Neuron (in vitro differentiated cells): ENCODE data around the gene GATAD2A.

Experiments
- H2AFZ ChIP-seq: one replicate; pipeline ENCODE4 v1.6.1; 2013; ENCODE audit warnings: low read depth, mild to moderate bottlenecking, inconsistent platforms, low read length, moderate library complexity
- H3K27me3 ChIP-seq: one replicate; pipeline ENCODE4 v1.6.1; 2013; ENCODE audit warnings: low read length; ENCODE audit not compliant: insufficient read depth
- H3K36me3 ChIP-seq: one replicate; pipeline ENCODE4 v1.6.1; 2013; ENCODE audit warnings: low read length; ENCODE audit not compliant: insufficient read depth
- H3K4me1 ChIP-seq: one replicate; pipeline ENCODE4 v1.6.1; 2013; ENCODE audit warnings: low read length; ENCODE audit not compliant: insufficient read depth
- H3K4me3 ChIP-seq: 2 replicates; pipeline ENCODE4 v1.5.1; 2013; ENCODE audit warnings: mild to moderate bottlenecking, low read length, moderate library complexity
- H3K9me3 ChIP-seq: one replicate; pipeline ENCODE4 v1.6.1; 2013; ENCODE audit warnings: low read length

Gene GATAD2A

DNA sequence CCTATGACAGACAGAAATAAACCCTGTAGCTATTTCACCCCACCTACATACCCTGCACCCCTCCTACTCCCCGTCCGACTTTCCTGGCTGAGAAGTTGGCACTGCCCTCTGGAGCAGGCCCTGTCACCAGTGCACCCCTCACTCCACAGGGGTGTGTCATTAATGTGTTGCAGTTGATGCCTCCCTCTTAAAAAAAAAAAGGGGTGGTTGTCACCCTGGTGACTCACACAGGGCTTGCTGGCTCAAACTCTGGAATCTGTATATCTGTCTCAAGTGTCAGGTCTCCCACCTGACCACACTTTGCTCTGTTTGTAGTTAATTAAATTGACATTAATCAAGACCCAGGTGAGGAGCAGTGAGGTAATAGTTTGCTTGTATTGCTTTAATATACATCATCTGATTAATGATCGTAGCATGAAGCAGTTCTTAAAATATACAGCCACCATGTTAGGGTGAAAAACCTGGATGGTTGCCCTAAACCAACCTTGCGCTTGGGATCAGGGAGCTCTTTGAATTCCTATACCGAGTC, 2.0 kb upstream of the GATAD2A start:
- Histone ChIP-seq H3K36me3 (no peaks in the 10 kb centered on the region), H3K9me3 (no peaks in the 10 kb centered on the region), H3K4me3 (no peak overlapping the region), H3K27me3 (no peaks in the 10 kb centered on the region), H3K4me1 (peaks cover 18% of the 10 kb centered on the region), H2AFZ (no peak overlapping the region)

DNA sequence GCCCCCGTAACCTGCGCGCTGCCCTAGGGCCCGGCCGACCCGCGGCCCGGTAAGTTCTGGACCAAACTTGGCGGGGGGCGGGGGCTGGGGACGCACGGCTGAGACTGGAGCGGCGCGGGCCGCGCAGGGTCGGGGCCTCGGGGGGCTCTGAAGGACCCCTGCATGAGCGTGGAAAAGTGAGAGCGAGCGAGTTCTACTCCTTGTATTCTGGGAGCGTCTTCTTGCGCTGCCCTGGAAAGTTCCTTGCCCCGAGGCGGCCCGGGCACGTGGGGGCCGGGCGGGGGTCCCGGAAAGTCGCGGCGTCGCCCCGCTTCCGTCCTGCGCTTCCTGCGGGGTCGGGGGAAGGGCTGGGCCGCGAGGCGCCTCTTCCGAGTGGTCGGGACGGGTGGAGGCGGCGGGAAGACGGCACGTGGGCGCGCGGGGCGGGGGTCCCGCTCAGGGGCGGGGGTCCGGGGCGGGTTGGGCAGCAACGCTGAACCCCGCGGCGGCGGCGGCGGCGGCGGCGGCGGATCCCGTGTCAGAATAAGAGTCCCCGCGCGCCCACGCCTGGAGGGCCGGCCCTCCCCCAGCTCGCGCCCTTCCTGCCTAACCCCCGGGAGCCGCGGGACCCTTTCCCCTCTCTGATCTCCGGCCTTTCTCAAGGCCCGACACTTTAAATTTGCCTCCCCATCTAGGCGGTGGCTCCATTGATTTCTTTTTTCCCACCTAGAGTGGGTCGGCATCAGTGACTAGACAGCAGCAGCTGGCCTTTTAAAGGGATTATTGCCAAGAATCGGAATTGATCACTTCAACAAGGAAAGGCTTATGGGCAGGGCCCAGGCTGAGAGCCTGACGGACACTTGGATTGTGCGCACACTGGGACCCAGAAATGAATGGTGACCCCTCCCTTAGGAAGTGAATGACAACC, 749 bp downstream of the GATAD2A start:
- Histone ChIP-seq H3K4me1 (peaks cover 18% of the 10 kb centered on the region), H3K27me3 (no peaks in the 10 kb centered on the region)

DNA sequence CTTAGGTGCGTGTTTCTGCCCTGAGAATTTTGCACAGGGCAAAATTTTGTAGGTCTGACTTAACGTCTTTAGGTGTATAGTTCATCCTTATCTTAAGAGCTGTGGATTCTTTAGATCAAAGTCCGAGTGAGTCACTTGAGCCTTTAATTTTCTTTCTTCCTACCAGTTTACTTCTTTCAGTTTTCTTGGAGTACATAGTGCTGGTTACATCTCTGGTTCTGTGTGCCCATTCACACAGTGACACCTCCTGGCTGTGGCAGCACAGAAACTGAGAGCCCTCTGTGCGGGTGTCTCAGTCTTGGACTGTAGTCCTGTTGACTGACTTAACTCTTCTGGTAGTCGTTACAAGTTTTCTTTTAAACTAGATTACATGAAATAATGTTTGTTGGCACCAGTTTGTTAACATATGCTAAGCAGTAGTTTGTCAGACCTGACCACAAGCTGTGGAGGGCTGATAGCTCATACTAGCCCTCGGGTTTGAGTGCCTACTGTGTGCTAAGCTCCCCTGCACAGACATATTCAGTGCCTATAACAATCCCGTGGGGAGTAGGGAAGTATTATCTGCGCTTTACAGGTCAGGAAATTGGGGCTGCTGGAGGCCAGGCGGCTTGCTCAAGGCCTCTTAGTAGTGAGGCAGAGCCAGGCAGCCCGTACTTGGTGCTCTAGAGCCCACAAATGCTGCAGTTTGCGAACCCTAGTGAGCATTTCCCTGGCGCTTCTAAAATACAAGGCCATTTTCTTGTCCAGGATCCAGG, 1.6 kb downstream of the GATAD2A start:
- peaks cover 10% of the 10 kb centered on the region for H3K36me3 ChIP-seq
- peaks cover 18% of the 10 kb centered on the region for H3K4me1 ChIP-seq
- no peaks in the 10 kb centered on the region for H3K27me3 ChIP-seq
- no peak overlapping the region for H2AFZ ChIP-seq
- H3K9me3 ChIP-seq: no peaks in the 10 kb centered on the region
- peak overlapping the region; percentile 73 for H3K4me3 ChIP-seq

More for the DNA sequence above, 749 bp downstream of the GATAD2A start:
- no peaks in the 10 kb centered on the region for H3K9me3 ChIP-seq
- H2AFZ ChIP-seq: no peak overlapping the region
- peak overlapping the region; percentile 73 for H3K4me3 ChIP-seq
- peaks cover 10% of the 10 kb centered on the region for H3K36me3 ChIP-seq

DNA sequence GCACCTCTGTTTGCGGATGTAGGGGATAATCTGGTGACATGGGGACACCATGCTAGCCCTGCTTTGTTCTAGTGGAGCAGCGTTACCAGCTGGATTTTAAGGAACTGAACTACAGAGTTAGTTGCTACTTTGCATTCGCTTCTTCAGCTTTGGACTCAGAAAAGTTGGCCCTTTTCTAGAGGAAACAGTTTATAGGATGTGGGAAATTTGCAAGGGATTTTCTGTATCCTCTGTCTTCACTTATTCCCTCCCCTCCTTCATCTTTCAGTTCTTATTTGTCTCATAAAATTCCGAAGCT, 2.1 kb downstream of the GATAD2A start:
- Histone ChIP-seq H3K4me1 (peaks cover 18% of the 10 kb centered on the region), H3K9me3 (no peaks in the 10 kb centered on the region), H3K36me3 (peaks cover 10% of the 10 kb centered on the region), H2AFZ (no peak overlapping the region), H3K4me3 (peak overlapping the region; percentile 73), H3K27me3 (no peaks in the 10 kb centered on the region)

DNA sequence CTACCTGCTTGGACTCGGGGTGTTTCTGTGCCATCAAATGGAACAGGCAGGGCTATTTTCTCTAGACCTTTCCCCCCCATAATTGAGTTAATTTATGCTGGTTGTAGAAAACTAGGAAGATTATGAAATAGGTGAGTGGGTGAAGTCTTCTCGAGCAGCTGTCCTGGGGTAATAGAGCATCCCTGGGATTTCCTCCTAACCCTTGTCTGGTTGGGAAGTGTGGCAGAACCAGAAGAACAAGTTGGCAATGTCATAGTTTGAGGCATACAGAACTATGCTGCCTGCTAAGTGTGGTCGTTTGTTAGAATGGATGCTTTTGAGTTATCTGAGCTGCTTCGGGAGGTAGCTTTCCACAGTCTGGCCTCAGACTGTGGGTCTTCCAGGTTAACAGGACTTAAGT, 3.7 kb downstream of the GATAD2A start:
- Histone ChIP-seq H3K36me3 (peaks cover 10% of the 10 kb centered on the region), H3K4me1 (peaks cover 18% of the 10 kb centered on the region), H2AFZ (no peak overlapping the region), H3K4me3 (no peak overlapping the region), H3K9me3 (peaks cover 3% of the 10 kb centered on the region), H3K27me3 (no peaks in the 10 kb centered on the region)

DNA sequence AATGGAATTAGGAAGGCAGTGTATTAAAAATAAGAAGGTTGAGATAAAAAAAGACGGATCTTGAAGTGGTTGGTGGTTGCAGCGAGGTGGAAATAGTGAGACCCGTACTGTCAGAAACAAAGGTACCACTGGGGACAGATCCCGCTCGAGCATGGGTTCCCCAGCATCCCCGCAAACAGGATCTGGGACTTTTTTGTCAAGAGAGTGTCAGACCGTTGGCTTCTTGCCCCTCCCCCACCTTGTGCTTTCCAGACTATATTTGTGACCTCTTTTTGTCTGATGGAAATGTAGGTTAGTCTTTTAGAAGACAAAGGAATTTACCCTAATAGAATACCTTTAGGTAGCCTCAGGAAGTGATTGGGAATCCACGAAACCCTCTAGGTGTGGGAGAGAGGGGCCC, 4.2 kb downstream of the GATAD2A start:
- peaks cover 10% of the 10 kb centered on the region for H3K36me3 ChIP-seq
- H2AFZ ChIP-seq: no peak overlapping the region
- no peaks in the 10 kb centered on the region for H3K27me3 ChIP-seq
- peaks cover 3% of the 10 kb centered on the region for H3K9me3 ChIP-seq
- no peak overlapping the region for H3K4me3 ChIP-seq
- peaks cover 18% of the 10 kb centered on the region for H3K4me1 ChIP-seq

DNA sequence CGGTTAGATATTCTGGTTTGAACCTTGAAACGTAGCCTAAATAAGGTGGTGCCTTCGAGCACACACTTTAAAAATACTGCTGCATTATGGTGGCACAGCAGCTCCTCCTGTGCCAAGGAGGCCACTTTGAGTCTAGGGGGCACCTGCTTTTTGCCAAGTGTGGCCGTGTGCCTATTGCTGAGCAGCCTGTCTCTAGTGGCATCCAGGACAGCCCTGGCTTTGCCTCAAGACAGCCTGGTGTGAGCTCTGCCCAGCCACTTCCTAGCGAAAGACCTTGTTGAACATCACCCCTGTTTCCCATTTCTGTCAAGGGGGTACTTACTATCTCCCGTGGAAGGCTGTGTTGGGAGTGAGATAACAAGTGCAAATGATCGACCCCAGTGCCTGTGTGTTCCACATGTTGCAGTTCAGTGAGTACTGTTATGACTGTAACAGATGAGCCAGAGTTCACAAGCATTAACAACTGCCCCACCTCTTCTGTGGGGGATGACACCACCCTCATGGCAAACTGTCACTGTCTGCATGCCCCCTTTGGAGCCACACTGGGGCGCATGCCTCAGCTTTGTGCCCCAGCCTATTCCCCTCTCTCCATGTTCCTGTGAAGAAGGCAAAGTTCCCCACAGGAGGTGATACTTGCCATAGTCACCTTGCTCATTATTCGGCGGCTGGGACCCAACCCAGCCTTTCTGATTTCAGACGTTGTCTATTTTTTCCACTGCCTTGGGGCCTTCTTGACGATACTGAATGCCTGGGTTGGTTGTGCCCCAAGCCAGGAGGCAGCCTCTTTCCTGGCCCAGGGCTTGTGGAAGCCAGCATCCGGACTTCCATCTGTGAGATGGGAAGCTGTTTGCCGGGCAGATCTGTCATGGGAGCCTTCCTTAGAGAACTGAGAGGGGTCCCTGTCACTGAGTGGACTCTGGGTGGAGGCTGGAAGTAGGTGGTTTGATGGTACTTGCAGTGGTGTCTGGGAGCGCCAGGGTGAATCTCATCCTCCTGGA, 5.4 kb downstream of the GATAD2A start:
- Histone ChIP-seq H3K4me1 (peaks cover 13% of the 10 kb centered on the region), H2AFZ (no peak overlapping the region), H3K27me3 (no peaks in the 10 kb centered on the region), H3K36me3 (peaks cover 10% of the 10 kb centered on the region), H3K9me3 (peaks cover 3% of the 10 kb centered on the region), H3K4me3 (no peak overlapping the region)

DNA sequence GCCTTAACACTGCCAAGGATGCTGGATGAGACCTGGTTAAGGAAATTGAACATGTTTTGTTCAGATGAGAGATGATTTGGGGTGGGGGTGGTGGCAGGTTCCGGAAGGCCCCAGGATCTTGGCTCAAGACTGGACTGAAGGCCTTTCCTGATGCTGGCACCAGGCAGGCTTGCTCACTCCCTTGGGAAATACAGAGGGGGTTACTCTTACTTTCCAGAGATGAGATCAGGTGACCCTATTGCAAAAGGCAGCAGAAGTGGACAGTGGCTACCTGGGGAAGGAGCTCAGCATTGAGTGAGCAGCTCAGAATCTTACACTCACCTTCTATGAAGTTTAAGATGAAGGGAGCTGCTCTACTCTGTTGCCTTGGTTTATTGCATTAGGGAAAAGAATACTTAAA, 10.8 kb downstream of the GATAD2A start:
- Histone ChIP-seq H3K9me3 (peaks cover 5% of the 10 kb centered on the region), H3K27me3 (no peaks in the 10 kb centered on the region), H3K36me3 (no peaks in the 10 kb centered on the region), H2AFZ (no peak overlapping the region), H3K4me1 (no peaks in the 10 kb centered on the region), H3K4me3 (no peak overlapping the region)

DNA sequence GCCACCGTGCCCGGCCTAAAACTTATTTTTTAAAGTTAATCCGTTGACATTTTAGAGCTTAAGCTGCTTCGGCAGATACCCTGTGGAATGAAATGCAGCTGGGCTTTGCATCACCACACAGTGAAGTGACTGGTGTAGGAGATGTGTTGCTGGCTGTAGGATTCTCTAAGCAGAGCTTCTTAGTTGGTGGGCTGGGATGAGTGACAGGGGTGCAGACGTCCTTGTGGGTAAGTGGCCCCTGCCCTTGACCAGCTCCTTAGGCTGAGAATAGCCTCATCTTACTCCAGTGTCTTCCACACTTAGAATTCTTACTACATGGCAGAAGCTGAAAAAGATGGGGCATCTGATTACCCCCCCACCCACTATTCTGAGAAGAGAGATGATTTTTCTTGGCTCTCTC, 11.6 kb downstream of the GATAD2A start:
- Histone ChIP-seq H3K27me3 (no peaks in the 10 kb centered on the region), H3K4me1 (no peaks in the 10 kb centered on the region), H3K36me3 (no peaks in the 10 kb centered on the region), H2AFZ (no peak overlapping the region), H3K9me3 (peaks cover 5% of the 10 kb centered on the region), H3K4me3 (no peak overlapping the region)

DNA sequence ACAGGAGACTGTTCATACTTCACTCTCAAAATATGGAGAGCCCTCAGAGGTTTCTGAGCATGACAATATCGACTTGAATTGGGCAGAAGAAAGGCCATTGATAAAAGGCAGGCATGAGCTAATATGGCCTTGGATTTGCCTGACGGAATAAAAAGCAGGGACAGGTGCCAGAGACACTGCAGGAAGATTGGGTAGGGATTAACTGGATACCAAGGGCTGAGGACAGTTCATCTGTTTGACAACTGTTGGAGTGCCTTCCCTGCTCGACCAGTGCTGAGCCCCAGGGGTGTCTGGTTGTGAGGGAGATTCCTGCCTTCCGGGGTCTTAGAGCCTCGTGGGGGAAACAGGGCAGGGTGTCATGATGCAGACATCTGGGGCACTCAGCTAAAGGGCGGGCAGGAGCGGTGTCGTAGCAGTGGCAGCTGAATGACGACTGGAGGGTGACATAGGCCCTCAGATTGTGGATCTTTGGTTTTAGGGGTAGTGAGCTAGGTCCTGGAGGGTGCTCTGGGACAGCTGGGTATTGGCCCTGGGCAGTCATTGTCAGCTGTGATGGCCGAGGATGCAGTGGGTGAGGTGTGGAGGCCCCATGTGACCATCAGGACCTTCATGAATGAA, 12.3 kb downstream of the GATAD2A start:
- no peaks in the 10 kb centered on the region for H3K27me3 ChIP-seq
- H2AFZ ChIP-seq: no peak overlapping the region
- H3K4me1 ChIP-seq: no peaks in the 10 kb centered on the region
- no peak overlapping the region for H3K4me3 ChIP-seq
- no peaks in the 10 kb centered on the region for H3K36me3 ChIP-seq
- peaks cover 8% of the 10 kb centered on the region for H3K9me3 ChIP-seq

DNA sequence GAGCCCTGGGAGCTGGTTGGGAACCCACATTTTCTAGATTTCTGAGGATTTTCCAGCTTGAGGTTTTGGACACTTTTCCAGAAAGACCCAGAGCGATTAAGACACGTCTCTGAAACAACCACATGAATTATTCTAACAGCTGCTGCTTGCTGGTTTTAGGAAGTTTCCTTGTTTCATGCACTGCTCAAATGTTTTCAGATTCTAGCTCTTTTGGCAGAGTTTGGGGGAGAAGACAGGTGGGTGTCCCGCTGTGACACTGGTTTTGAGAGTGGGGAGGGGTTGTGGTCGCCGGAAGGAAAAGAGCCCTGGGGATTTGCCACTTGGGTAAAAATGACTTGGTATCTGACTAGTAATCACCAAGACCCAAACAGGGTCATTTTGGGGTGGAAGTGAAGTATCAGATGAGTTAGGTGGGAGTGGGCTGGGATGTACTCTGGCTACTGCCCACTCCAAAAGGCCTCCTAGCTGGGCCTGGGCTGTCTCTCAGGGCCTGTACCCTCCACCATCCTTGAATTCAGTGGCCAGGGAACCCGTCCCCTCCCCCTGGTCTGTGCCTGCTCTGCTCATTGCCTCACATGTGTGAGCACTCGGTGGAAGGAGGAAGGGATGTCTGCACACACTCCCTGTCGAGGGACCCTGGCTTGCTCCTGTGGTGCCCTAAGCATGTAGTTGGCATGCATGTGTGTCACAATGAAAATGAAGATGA, 13.2 kb downstream of the GATAD2A start:
- Histone ChIP-seq H3K27me3 (no peaks in the 10 kb centered on the region), H3K36me3 (no peaks in the 10 kb centered on the region), H3K9me3 (peaks cover 5% of the 10 kb centered on the region), H3K4me1 (no peaks in the 10 kb centered on the region), H2AFZ (no peak overlapping the region), H3K4me3 (no peak overlapping the region)
